Thoracic aorta (tissue), 2 donors: Measurements from ENCODE around the gene DOCK10. TPM values are rescaled to one million over a fixed set of nuclear protein-coding genes. Genes with fewer than 3 reads are reported as not detected.

Experiments
- ATAC-seq: fragments of 150-250 bp; one replicate; pipeline ENCODE4 v1.8.0; 2017; ENCODE audit warnings: low read depth; ENCODE audit not compliant: insufficient number of reproducible peaks, low FRiP score
- DNase-seq: peaks from one replicate; pipeline ENCODE4 v3.0.0-alpha.2; 2020; ENCODE audit warnings: low spot score
- H3K27ac ChIP-seq, 2 donors: fragments of 200-600 bp; sonication (generic); 1 replicate in 1 of 2; 2 replicates in 1 of 2; pipeline ENCODE4 v1.5.1; 2016; ENCODE audit warnings: mild to moderate bottlenecking in 2 of 2, moderate library complexity in 2 of 2
- H3K27me3 ChIP-seq: fragments of 200-600 bp; sonication (generic); replicated peaks from 2 replicates; pipeline ENCODE4 v1.6.0; 2016; ENCODE audit warnings: mild to moderate bottlenecking; ENCODE audit not compliant: insufficient read depth
- H3K36me3 ChIP-seq: fragments of 200-600 bp; sonication (generic); one replicate; pipeline ENCODE4 v1.5.1; 2016
- H3K4me1 ChIP-seq, 2 donors: fragments of 200-600 bp; sonication (generic); 1 replicate in 1 of 2; 2 replicates in 1 of 2; pipeline versions ENCODE4 v1.5.1 to v1.6.0; 2016; ENCODE audit warnings: low read depth in 2 of 2, mild to moderate bottlenecking in 1 of 2; ENCODE audit not compliant: control insufficient read depth in 1 of 2
- H3K4me3 ChIP-seq: fragments of 200-600 bp; sonication (generic); 2 replicates; pipeline ENCODE4 v1.5.1; 2016; ENCODE audit warnings: mild to moderate bottlenecking
- H3K9me3 ChIP-seq: fragments of 200-600 bp; sonication (generic); 2 replicates; pipeline ENCODE4 v1.5.1; 2016
- CTCF ChIP-seq: fragments of 200-600 bp; sonication (generic); IDR thresholded peaks from one replicate; pipeline ENCODE4 v1.5.1; 2019; ENCODE audit warnings: antibody characterized with exemption
- total RNA-seq, 2 donors: library from RNA; depleted of rRNA; stranded (reverse); fragments of >200 nt; gene quantifications; one replicate each; pipeline versions ENCODE4 v1.1.0 to v1.2.3, GENCODE V29; 2016

The DOCK10 gene
- total RNA-seq, 2 donors from 2014 or later: 44.9 to 53.0 TPM

- no peaks in the 10 kb centered on the region for H3K36me3 ChIP-seq
- H3K4me3 ChIP-seq: peak overlapping the region; percentile 77
- no peak overlapping the region for H3K27ac ChIP-seq
- H3K27me3 ChIP-seq: no peaks in the 10 kb centered on the region
- ATAC-seq (no peak), DNase-seq (no peak)
- H3K9me3 ChIP-seq: no peaks in the 10 kb centered on the region
- peaks cover 2 to 7% of the 10 kb centered on the region in 2 donors for H3K4me1 ChIP-seq
- TF ChIP-seq CTCF: no peak
Measured at GRCh38 chr2:225042800-225043167, 516 bp upstream of the DOCK10 start.

- Histone ChIP-seq H3K9me3 (no peaks in the 10 kb centered on the region), H3K27ac (no peak overlapping the region), H3K36me3 (no peaks in the 10 kb centered on the region), H3K27me3 (no peaks in the 10 kb centered on the region), H3K4me3 (peak overlapping the region; percentile 77), H3K4me1 (peaks cover 2 to 7% of the 10 kb centered on the region in 2 donors)
- TF ChIP-seq CTCF: no peak
- ATAC-seq (no peak), DNase-seq (no peak)
Measured at GRCh38 chr2:225041207-225041850, 939 bp downstream of the DOCK10 start.

- TF ChIP-seq CTCF: no peak
- ATAC-seq (no peak), DNase-seq (no peak)
- Histone ChIP-seq H3K27ac (no peak overlapping the region), H3K4me1 (peaks cover 2 to 7% of the 10 kb centered on the region in 2 donors), H3K9me3 (no peaks in the 10 kb centered on the region), H3K4me3 (peak overlapping the region; percentile 77), H3K36me3 (no peaks in the 10 kb centered on the region), H3K27me3 (no peaks in the 10 kb centered on the region)
Measured at GRCh38 chr2:225040856-225041206, 1.4 kb downstream of the DOCK10 start.

GRCh38 chr2:225040142-225040541 is 2.1 kb downstream of the DOCK10 start:
- H3K27ac ChIP-seq: no peak overlapping the region
- H3K27me3 ChIP-seq: no peaks in the 10 kb centered on the region
- ATAC-seq: no peak

GRCh38 chr2:225038231-225038523 is 4.1 kb downstream of the DOCK10 start:
- TF ChIP-seq CTCF: no peak

More at GRCh38 chr2:225040142-225040541, 2.1 kb downstream of the DOCK10 start:
- Histone ChIP-seq H3K9me3 (no peaks in the 10 kb centered on the region), H3K4me1 (peaks cover 2 to 7% of the 10 kb centered on the region in 2 donors), H3K36me3 (no peaks in the 10 kb centered on the region), H3K4me3 (no peak overlapping the region)
- no peak for TF ChIP-seq CTCF
- DNase-seq: no peak

More at GRCh38 chr2:225038231-225038523, 4.1 kb downstream of the DOCK10 start:
- DNase-seq (no peak), ATAC-seq (no peak)
- Histone ChIP-seq H3K36me3 (no peaks in the 10 kb centered on the region), H3K4me1 (peaks cover 2 to 7% of the 10 kb centered on the region in 2 donors), H3K4me3 (no peak overlapping the region), H3K27me3 (no peaks in the 10 kb centered on the region), H3K9me3 (no peaks in the 10 kb centered on the region), H3K27ac (no peak overlapping the region)
